Glutamatergic neuron (in vitro differentiated cells): ENCODE measurements around the gene UQCR11. TPM values are rescaled to one million over a fixed set of nuclear protein-coding genes. Genes with fewer than 3 reads are reported as not detected.

Experiments used
- DNase-seq: peaks from one replicate; pipeline ENCODE4 v3.0.0; 2022
- H3K27ac Mint-ChIP-seq: one replicate; pipeline ENCODE4 v1.8.0; 2020; ENCODE audit warnings: mild to moderate bottlenecking, mixed read lengths, inconsistent platforms; ENCODE audit not compliant: unreplicated experiment
- H3K27me3 Mint-ChIP-seq: one replicate; pipeline ENCODE4 v1.8.0; 2020; ENCODE audit warnings: mild to moderate bottlenecking, moderate library complexity, mixed read lengths, inconsistent platforms; ENCODE audit not compliant: unreplicated experiment
- H3K36me3 Mint-ChIP-seq: one replicate; pipeline ENCODE4 v1.8.0; 2020; ENCODE audit warnings: mild to moderate bottlenecking, mixed read lengths, inconsistent platforms; ENCODE audit not compliant: unreplicated experiment
- H3K4me1 Mint-ChIP-seq: one replicate; pipeline ENCODE4 v1.8.0; 2020; ENCODE audit warnings: mild to moderate bottlenecking, low read depth, mixed read lengths, inconsistent platforms; ENCODE audit not compliant: unreplicated experiment
- H3K4me3 Mint-ChIP-seq: one replicate; pipeline ENCODE4 v1.8.0; 2020; ENCODE audit warnings: mild to moderate bottlenecking, mixed read lengths, inconsistent platforms; ENCODE audit not compliant: unreplicated experiment
- H3K9me3 Mint-ChIP-seq: one replicate; pipeline ENCODE4 v1.8.0; 2020; ENCODE audit warnings: mild to moderate bottlenecking, moderate library complexity, mixed read lengths, inconsistent platforms; ENCODE audit not compliant: unreplicated experiment
- CTCF ChIP-seq: fragments of 200-600 bp; sonication (generic); IDR thresholded peaks from one replicate; pipeline ENCODE4 v1.5.0; 2021; ENCODE audit not compliant: partially characterized antibody, unreplicated experiment
- total RNA-seq: library from RNA; stranded (reverse); fragmentation: NEBNext Ultra II Directional; extraction: Animal tissue kit (Norgen Biotek cat#: 25700); gene quantifications from one replicate; pipeline ENCODE4 v1.2.1, GENCODE V29; 2021; ENCODE audit not compliant: unreplicated experiment

UQCR11 gene
- total RNA-seq, 1 donor from 2014 or later: 204 TPM

GRCh38 chr19:1591421-1592023 is 13.7 kb downstream of the UQCR11 start:
- TF ChIP-seq CTCF: no peak
- Mint-ChIP-seq H3K27me3 (peaks cover 15% of the 10 kb centered on the region), H3K9me3 (peaks cover 16% of the 10 kb centered on the region), H3K4me3 (peak overlapping the region; percentile 95), H3K36me3 (no peaks in the 10 kb centered on the region), H3K4me1 (peaks cover 19% of the 10 kb centered on the region), H3K27ac (peak overlapping the region; percentile 97)
- no peak for DNase-seq

DNA sequence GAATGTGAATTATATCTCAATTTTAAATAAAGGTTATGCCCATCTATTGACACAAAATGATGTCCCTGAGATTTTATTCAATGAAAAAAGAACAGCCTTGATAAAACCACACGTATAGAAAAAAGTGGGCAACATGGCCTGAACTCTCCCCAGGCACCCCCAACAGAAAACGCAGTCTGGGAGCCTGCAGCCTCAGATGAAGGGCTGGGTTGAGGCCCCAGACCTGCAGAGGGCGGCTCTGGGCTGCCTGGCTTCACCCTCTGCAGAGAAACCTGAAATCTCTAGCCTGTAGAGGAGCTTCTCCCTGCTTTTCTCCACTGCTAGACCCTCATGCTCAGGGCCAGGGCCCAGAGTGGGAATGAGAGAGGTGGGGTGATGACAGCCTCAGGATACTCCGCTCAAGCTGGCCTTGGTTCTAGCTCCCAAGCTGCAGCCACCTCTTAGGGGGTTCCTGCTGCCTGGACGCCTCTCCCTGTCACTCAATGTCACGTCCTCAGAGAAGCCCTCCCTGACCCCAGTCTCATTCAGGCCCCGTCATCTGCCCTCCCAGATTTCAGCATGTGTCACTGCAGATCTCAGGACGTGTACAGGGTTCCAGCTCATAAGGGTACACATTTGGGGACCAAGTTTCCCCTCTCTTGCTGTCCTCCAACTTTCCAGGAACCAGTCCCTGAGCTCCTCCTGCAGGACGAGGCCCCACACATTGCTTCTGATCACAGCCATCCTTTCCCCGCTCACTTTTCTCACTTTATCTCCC is 14.4 kb downstream of the UQCR11 start:
- Mint-ChIP-seq H3K27ac (peak overlapping the region; percentile 97), H3K36me3 (peaks cover 4% of the 10 kb centered on the region), H3K4me1 (peaks cover 19% of the 10 kb centered on the region), H3K4me3 (peak overlapping the region; percentile 95), H3K9me3 (peaks cover 16% of the 10 kb centered on the region), H3K27me3 (peaks cover 15% of the 10 kb centered on the region)
- TF ChIP-seq CTCF: no peak
- DNase-seq: peak; percentile 46

DNA sequence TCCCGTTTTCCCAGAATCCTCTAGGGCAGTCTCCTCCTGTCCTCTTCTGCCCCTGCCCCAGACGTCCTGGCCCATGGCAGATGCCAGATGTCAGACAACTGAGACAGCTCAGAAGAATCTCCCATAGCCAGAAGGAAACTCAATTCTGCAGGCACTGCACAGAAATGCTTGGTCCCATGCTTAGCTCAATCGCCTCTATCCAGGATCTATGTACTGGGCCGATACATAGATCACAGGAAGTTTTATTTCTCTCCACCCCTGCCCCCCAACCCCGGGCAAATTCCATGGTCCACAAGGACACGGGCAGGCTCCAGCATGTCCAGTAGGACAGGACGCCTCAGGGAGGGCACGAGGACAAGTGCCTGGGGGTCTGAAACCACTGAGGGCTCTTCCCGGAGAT is 17.4 kb downstream of the UQCR11 start:
- peak overlapping the region; percentile 59 for H3K4me3 Mint-ChIP-seq
- H3K36me3 Mint-ChIP-seq: peaks cover 5% of the 10 kb centered on the region
- no peak for TF ChIP-seq CTCF
- peaks cover 19% of the 10 kb centered on the region for H3K4me1 Mint-ChIP-seq
- DNase-seq: no peak
- peaks cover 11% of the 10 kb centered on the region for H3K27me3 Mint-ChIP-seq
- peak overlapping the region; percentile 87 for H3K27ac Mint-ChIP-seq
- peaks cover 8% of the 10 kb centered on the region for H3K9me3 Mint-ChIP-seq

- no peak for TF ChIP-seq CTCF
- no peaks in the 10 kb centered on the region for H3K27me3 Mint-ChIP-seq
- DNase-seq: no peak
- H3K4me3 Mint-ChIP-seq: no peak overlapping the region
- H3K36me3 Mint-ChIP-seq: peaks cover 5% of the 10 kb centered on the region
- H3K9me3 Mint-ChIP-seq: no peaks in the 10 kb centered on the region
- H3K4me1 Mint-ChIP-seq: peaks cover 11% of the 10 kb centered on the region
- no peak overlapping the region for H3K27ac Mint-ChIP-seq
These were observed 20.1 kb downstream of the UQCR11 start for GRCh38 chr19:1585243-1585580.
